WTC11 (cell line): ENCODE results near the gene SNAP25.

Source experiments
- CBFB ChIP-seq: sonication (generic); formaldehyde crosslinking; IDR thresholded peaks from 2 replicates; pipeline ENCODE4 v1.8.1; 2022; ENCODE audit warnings: mild to moderate bottlenecking, low read depth, missing genetic modification reagents
- CREM ChIP-seq: sonication (generic); formaldehyde crosslinking; IDR thresholded peaks from 2 replicates; pipeline ENCODE4 v1.8.1; 2022; ENCODE audit warnings: mild to moderate bottlenecking, missing genetic modification reagents, moderate library complexity
- CTCF ChIP-seq: fragments of 200-600 bp; IDR thresholded peaks from 2 replicates; pipeline ENCODE4 v1.8.0; 2022; ENCODE audit warnings: antibody characterized with exemption
- E2F4 ChIP-seq: sonication (generic); formaldehyde crosslinking; IDR thresholded peaks from 2 replicates; pipeline ENCODE4 v1.8.1; 2022; ENCODE audit warnings: low read depth, mild to moderate bottlenecking, moderate library complexity, missing genetic modification reagents, borderline replicate concordance
- MAX ChIP-seq: sonication (generic); formaldehyde crosslinking; IDR thresholded peaks from 2 replicates; pipeline ENCODE4 v1.8.0; 2022; ENCODE audit warnings: mild to moderate bottlenecking, missing genetic modification reagents
- NFE2L1 ChIP-seq: sonication (generic); formaldehyde crosslinking; IDR thresholded peaks from 2 replicates; pipeline ENCODE4 v1.8.1; 2023; ENCODE audit warnings: missing genetic modification reagents
- PRDM15 ChIP-seq: sonication (generic); formaldehyde crosslinking; IDR thresholded peaks from 2 replicates; pipeline ENCODE4 v1.8.0; 2022; ENCODE audit warnings: missing genetic modification reagents
- PREB ChIP-seq: sonication (generic); formaldehyde crosslinking; IDR thresholded peaks from 2 replicates; pipeline ENCODE4 v1.8.1; 2022; ENCODE audit warnings: mild to moderate bottlenecking, missing genetic modification reagents, moderate library complexity, borderline replicate concordance
- SMAD4 ChIP-seq: sonication (generic); formaldehyde crosslinking; IDR thresholded peaks from 2 replicates; pipeline ENCODE4 v1.8.0; 2022; ENCODE audit warnings: mild to moderate bottlenecking, missing genetic modification reagents
- ZNF232 ChIP-seq: sonication (generic); formaldehyde crosslinking; IDR thresholded peaks from 2 replicates; pipeline ENCODE4 v1.8.0; 2022; ENCODE audit warnings: mild to moderate bottlenecking, missing genetic modification reagents
- ZNF671 ChIP-seq: fragments of 250-450 bp; sonication (Bioruptor Pico); IDR thresholded peaks from 2 replicates; pipeline ENCODE4 v1.8.0; 2021; ENCODE audit warnings: mild to moderate bottlenecking
- TF ChIP-seq, protein P1 (sequence below): sonication (generic); formaldehyde crosslinking; conservative IDR thresholded peaks from 2 replicates; pipeline ENCODE4 v1.8.1; 2022; ENCODE audit warnings: mild to moderate bottlenecking, missing genetic modification reagents
- TF ChIP-seq, protein P2 (sequence below): sonication (generic); formaldehyde crosslinking; IDR thresholded peaks from 2 replicates; pipeline ENCODE4 v1.8.1; 2023; ENCODE audit warnings: mild to moderate bottlenecking, missing genetic modification reagents, borderline replicate concordance
- TF ChIP-seq, protein P3 (sequence below): sonication (generic); formaldehyde crosslinking; IDR thresholded peaks from 2 replicates; pipeline ENCODE4 v1.8.1; 2023; ENCODE audit warnings: mild to moderate bottlenecking, missing genetic modification reagents

- TF ChIP-seq CBFB (CRISPR knock-in tag) (no peak), CTCF (no peak), PRDM15 (CRISPR knock-in tag) (no peak), ZNF232 (CRISPR knock-in tag) (no peak), CREM (CRISPR knock-in tag) (no peak), NFE2L1 (no peak), ZNF671 (CRISPR knock-in tag) (no peak), PREB (CRISPR knock-in tag) (no peak), E2F4 (CRISPR knock-in tag) (no peak), SMAD4 (CRISPR knock-in tag) (no peak), MAX (no peak)
- TF ChIP-seq, protein P1, sequence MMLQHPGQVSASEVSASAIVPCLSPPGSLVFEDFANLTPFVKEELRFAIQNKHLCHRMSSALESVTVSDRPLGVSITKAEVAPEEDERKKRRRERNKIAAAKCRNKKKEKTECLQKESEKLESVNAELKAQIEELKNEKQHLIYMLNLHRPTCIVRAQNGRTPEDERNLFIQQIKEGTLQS (CRISPR knock-in tag) = no peak
- TF ChIP-seq, protein P2, sequence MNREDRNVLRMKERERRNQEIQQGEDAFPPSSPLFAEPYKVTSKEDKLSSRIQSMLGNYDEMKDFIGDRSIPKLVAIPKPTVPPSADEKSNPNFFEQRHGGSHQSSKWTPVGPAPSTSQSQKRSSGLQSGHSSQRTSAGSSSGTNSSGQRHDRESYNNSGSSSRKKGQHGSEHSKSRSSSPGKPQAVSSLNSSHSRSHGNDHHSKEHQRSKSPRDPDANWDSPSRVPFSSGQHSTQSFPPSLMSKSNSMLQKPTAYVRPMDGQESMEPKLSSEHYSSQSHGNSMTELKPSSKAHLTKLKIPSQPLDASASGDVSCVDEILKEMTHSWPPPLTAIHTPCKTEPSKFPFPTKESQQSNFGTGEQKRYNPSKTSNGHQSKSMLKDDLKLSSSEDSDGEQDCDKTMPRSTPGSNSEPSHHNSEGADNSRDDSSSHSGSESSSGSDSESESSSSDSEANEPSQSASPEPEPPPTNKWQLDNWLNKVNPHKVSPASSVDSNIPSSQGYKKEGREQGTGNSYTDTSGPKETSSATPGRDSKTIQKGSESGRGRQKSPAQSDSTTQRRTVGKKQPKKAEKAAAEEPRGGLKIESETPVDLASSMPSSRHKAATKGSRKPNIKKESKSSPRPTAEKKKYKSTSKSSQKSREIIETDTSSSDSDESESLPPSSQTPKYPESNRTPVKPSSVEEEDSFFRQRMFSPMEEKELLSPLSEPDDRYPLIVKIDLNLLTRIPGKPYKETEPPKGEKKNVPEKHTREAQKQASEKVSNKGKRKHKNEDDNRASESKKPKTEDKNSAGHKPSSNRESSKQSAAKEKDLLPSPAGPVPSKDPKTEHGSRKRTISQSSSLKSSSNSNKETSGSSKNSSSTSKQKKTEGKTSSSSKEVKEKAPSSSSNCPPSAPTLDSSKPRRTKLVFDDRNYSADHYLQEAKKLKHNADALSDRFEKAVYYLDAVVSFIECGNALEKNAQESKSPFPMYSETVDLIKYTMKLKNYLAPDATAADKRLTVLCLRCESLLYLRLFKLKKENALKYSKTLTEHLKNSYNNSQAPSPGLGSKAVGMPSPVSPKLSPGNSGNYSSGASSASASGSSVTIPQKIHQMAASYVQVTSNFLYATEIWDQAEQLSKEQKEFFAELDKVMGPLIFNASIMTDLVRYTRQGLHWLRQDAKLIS (CRISPR knock-in tag) = no peak
- TF ChIP-seq, protein P3, sequence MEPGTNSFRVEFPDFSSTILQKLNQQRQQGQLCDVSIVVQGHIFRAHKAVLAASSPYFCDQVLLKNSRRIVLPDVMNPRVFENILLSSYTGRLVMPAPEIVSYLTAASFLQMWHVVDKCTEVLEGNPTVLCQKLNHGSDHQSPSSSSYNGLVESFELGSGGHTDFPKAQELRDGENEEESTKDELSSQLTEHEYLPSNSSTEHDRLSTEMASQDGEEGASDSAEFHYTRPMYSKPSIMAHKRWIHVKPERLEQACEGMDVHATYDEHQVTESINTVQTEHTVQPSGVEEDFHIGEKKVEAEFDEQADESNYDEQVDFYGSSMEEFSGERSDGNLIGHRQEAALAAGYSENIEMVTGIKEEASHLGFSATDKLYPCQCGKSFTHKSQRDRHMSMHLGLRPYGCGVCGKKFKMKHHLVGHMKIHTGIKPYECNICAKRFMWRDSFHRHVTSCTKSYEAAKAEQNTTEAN (CRISPR knock-in tag) = no peak
These were observed 114.2 kb downstream of the SNAP25 start for GRCh38 chr20:10332656-10333415.
